GM19468 (cell line): ENCODE measurements around the gene LSM4.
A peak's percentile ranks its signal among the peaks of the same experiment; 100 is the strongest.
"Not testable (repeated sequence)": the region's sequence is repeated elsewhere in the genome, so short reads cannot be mapped to it uniquely, and the experiment has no call there.

Experiments used
- ATAC-seq: cut with Tn5 transposase; IDR thresholded peaks from one replicate; pipeline ENCODE4 v1.9.1; 2021; ENCODE audit warnings: mild to moderate bottlenecking, moderate library complexity, moderate number of reproducible peaks; ENCODE audit not compliant: unreplicated experiment; ENCODE audit errors: extremely low read depth

LSM4 gene

GRCh38 chr19:18342090-18342632 lies 19.3 kb upstream of the LSM4 start:
- no peak for ATAC-seq

- no peak for ATAC-seq
These were observed 18.4 kb upstream of the LSM4 start for GRCh38 chr19:18340990-18341868.

- ATAC-seq, result no peak
These were observed 17.5 kb upstream of the LSM4 start, which contains the start of gene PGPEP1 for GRCh38 chr19:18340190-18340989. PGPEP1 (plus strand) TSS chr19:18340598; CDS start chr19:18340682, 84 bp downstream.

- no peak for ATAC-seq
These were observed 16.8 kb upstream of the LSM4 start for GRCh38 chr19:18339723-18340122.

GRCh38 chr19:18338541-18338940 lies 15.7 kb upstream of the LSM4 start:
- ATAC-seq, result no peak

DNA sequence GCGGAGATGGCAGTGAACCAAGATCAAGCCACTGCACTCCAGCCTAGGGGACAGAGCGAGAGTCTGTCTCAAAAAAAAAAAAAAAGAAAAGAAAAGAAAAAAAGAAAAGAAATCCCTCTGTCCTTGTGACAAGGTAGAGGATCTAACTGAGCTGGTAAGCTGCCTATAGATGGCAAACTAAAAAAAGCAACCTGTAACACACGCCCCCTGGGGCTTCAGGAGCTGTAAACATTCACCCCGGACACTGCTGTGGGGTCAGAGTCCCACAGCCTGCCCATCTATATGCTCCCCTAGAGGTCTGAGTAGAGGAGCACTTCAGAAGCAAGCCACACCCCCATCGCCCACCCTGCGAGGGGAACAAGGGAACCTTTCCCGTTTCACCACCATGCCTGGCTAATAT lies 13.2 kb upstream of the LSM4 start:
- ATAC-seq, result no peak

DNA sequence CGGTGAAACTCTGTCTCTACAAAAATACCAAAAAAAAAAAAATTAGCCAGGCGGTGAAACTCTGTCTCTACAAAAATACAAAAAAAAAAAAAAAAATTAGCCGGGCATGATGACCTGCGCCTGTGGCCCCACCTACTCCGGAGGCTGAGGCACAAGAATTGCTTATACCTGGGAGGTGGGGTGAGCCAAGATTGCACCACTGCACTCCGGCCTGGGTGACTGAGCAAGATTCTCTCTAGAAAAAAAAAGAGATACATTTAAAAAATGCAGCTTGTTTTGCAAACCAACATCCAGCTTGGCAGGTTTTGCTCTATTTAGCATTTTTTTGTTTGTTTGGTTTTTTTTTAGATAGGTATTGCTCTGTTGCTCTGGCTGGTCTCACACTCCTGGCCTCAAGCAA lies 10.8 kb upstream of the LSM4 start:
- ATAC-seq, result no peak

GRCh38 chr19:18332917-18333530 lies 10.1 kb upstream of the LSM4 start:
- ATAC-seq, result no peak

- ATAC-seq, result no peak
These were observed 8.0 kb upstream of the LSM4 start for GRCh38 chr19:18330868-18331267.

DNA sequence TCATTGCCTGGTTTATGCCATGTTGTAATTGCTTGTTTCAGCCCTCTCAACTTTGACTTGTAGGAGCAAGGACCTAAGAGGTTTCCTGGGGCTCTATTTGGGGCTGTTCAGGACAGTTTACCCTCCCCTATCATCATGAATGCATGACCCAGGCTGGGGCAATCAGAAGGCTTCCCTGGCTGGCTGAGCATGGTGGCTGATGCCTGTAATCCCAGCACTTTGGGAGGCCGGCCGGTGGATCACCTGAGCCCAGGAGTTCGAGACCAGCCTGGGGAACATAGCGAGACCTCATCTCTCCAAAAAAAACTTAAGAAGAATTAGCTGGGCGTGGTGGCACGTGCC lies 6.1 kb upstream of the LSM4 start:
- ATAC-seq, result no peak

DNA sequence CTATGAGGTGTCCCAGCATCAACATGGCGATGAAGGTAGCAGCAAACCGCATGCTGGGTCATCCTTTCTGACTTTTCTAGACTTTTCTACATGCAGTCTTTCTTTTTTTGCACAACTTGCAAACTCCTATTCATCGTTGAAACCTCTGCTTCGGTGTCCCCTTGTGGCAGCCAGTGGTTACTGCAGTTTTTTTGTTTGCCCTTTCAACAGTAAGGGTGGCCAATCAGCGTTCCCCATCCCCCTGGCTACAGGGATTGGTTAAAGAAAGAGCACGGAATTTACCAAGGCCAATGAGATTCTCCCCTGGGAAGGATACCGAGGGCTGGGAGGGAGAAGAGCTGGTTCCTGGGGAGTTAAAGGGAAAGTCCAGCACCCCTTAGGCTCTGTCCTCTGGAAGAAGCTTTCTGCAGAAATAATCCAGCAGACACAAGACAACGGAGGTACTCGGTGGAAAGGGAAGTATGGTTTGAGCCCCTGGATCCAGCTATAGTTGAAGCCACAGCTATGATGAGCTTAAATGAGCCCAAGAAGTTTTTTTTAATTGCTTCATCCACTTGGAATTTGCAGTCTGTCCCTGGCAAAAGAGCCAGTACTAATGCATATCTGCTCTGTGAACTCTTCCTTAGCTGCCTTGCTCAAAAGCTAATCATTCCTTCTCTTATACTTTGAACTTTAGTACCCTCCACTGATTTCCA lies 5.6 kb upstream of the LSM4 start:
- ATAC-seq, result peak; percentile 59

- no peak for ATAC-seq
These were observed 3.9 kb upstream of the LSM4 start for GRCh38 chr19:18326772-18327171.

DNA sequence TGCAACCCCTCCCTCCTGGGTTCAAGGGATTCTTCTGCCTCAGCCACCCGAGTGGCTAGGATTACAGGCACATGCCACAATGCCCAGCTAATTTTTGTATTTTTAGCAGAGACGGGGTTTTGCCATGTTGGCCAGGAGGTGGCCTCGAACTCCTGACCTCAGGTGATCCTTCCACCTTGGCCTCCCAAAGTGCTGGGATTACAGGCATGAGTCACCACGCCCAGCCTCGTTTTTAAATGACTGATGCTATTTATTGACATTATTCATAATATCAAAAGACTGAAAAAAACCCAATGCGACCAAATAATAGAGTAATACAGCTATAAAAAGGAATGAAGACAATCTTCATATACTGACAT lies 1.5 kb upstream of the LSM4 start:
- ATAC-seq, result not testable (repeated sequence)

- ATAC-seq, result no peak
These were observed 538 bp downstream of the LSM4 start for GRCh38 chr19:18322318-18322758.

- ATAC-seq, result no peak
These were observed 1.2 kb downstream of the LSM4 start for GRCh38 chr19:18321734-18322102.

- no peak for ATAC-seq
These were observed 1.8 kb downstream of the LSM4 start for GRCh38 chr19:18320865-18321733.

GRCh38 chr19:18319591-18320135 lies 3.2 kb downstream of the LSM4 start:
- no peak for ATAC-seq

DNA sequence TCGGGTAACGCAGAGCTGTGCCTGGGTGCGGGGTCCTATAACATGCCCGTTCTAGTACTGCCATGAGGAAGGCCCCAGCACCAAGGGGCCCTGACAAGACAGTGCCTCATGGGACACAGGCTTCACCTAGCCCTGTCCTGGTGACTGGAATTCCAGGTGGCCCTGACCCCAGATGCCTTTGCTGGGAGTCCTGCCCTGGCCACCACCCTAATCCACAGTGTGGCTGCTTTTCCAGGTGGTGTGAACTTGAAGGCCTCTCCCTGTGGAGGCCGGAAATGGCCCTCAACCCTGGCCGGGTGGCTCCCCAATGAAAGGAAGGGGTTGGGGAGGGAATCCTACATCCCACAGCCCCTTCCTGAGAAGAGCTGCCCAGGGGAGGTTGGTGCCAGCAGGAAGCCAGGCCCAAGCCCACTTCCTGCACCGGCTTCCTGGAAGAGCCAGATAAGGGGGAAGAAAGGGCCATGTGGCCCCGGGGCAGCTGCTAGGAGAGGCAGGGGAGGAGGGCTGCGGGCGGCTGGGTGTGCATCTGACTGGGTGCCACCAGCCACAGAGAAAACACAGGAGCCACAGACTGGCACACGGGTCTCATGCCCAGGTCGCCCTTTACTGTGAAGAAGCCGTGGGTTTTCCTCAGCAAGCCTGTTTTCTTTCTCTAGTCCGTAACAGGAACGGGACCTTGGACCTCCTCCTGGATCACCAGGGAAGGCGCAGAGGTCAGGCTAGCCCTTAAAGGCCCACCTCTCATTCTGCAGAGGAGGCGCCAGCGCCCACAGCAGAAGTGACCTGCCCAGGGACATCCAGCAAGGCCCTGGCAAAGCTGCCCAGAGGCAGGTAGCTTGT lies 4.7 kb downstream of the LSM4 start:
- ATAC-seq, result no peak
